ENCODE results near the gene TTC6.

TTC6 gene

GRCh38 chr14:37597914-37598746 is 2.7 kb downstream of the TTC6 start:
- TF ChIP-seq POU2F2 (IDR thresholded peaks at IDR 0.05; ENCODE audit: low read depth, low read length) (no peak), TAF1 (IDR thresholded peaks at IDR 0.05; ENCODE audit: low read depth, low read length) (no peak), SPI1 (IDR thresholded peaks at IDR 0.05; ENCODE audit: low read depth, low read length) (no peak), PAX5 (IDR thresholded peaks at IDR 0.05; ENCODE audit: insufficient read depth, low read length, severe bottlenecking) (no peak), POLR2A (IDR thresholded peaks at IDR 0.05; ENCODE audit: low read depth, low read length) (no peak), POLR2AphosphoS5 (IDR thresholded peaks at IDR 0.05; ENCODE audit: low read depth, low read length) (no peak)
- DNase-seq (ENCODE audit: insufficient read length, low spot score) (no peak), FAIRE-seq (no peak)

- DNase-seq (ENCODE audit: insufficient read length, low spot score) (no peak), FAIRE-seq (no peak)
- TF ChIP-seq SPI1 (IDR thresholded peaks at IDR 0.05; ENCODE audit: low read depth, low read length) (no peak), PAX5 (IDR thresholded peaks at IDR 0.05; ENCODE audit: insufficient read depth, low read length, severe bottlenecking) (no peak), POLR2A (IDR thresholded peaks at IDR 0.05; ENCODE audit: low read depth, low read length) (no peak), POLR2AphosphoS5 (IDR thresholded peaks at IDR 0.05; ENCODE audit: low read depth, low read length) (no peak), POU2F2 (IDR thresholded peaks at IDR 0.05; ENCODE audit: low read depth, low read length) (no peak)
These were observed 3.5 kb downstream of the TTC6 start for GRCh38 chr14:37598747-37599506.

- FAIRE-seq (no peak), DNase-seq (ENCODE audit: insufficient read length, low spot score) (no peak)
- TF ChIP-seq TAF1 (IDR thresholded peaks at IDR 0.05; ENCODE audit: low read depth, low read length): no peak
- no peak for TF ChIP-seq POLR2A (IDR thresholded peaks at IDR 0.05; ENCODE audit: low read depth, low read length)
- no peak for TF ChIP-seq SPI1 (IDR thresholded peaks at IDR 0.05; ENCODE audit: low read depth, low read length)
- no peak for TF ChIP-seq POU2F2 (IDR thresholded peaks at IDR 0.05; ENCODE audit: low read depth, low read length)
- TF ChIP-seq POLR2AphosphoS5 (IDR thresholded peaks at IDR 0.05; ENCODE audit: low read depth, low read length): no peak
- TF ChIP-seq PAX5 (IDR thresholded peaks at IDR 0.05; ENCODE audit: insufficient read depth, low read length, severe bottlenecking): no peak
These were observed 4.3 kb downstream of the TTC6 start for GRCh38 chr14:37599507-37600368.

- TF ChIP-seq PAX5 (IDR thresholded peaks at IDR 0.05; ENCODE audit: insufficient read depth, low read length, severe bottlenecking) (no peak), POLR2AphosphoS5 (IDR thresholded peaks at IDR 0.05; ENCODE audit: low read depth, low read length) (no peak), POU2F2 (IDR thresholded peaks at IDR 0.05; ENCODE audit: low read depth, low read length) (no peak), TAF1 (IDR thresholded peaks at IDR 0.05; ENCODE audit: low read depth, low read length) (no peak), POLR2A (IDR thresholded peaks at IDR 0.05; ENCODE audit: low read depth, low read length) (no peak), SPI1 (IDR thresholded peaks at IDR 0.05; ENCODE audit: low read depth, low read length) (no peak)
- DNase-seq (ENCODE audit: insufficient read length, low spot score) (no peak), FAIRE-seq (no peak)
These were observed 5.7 kb downstream of the TTC6 start for GRCh38 chr14:37600880-37601741.

DNA sequence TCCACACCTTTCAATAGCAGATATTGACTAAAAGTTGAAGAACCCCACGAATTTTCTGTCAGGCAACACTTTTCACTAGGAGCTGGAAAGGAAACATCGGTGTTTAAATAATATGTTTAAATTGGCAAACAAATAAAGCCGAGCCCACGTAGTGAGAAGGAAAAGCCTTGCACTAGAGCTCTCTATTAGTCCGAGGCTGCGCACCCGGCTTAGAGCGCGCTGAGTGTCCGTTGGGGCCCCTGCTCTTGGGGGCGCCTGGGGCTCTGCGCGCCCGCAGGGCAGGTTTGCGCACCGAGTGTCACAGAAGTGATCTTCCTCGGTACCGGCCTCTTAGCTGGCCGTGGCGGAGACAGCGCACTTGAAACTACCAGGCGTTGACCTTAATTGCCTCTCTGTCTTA is 6.4 kb downstream of the TTC6 start:
- DNase-seq (ENCODE audit: insufficient read length, low spot score): no peak
- FAIRE-seq: no peak
- TF ChIP-seq POLR2AphosphoS5 (IDR thresholded peaks at IDR 0.05; ENCODE audit: low read depth, low read length) (no peak), TAF1 (IDR thresholded peaks at IDR 0.05; ENCODE audit: low read depth, low read length) (no peak), POLR2A (IDR thresholded peaks at IDR 0.05; ENCODE audit: low read depth, low read length) (no peak), PAX5 (IDR thresholded peaks at IDR 0.05; ENCODE audit: insufficient read depth, low read length, severe bottlenecking) (no peak), POU2F2 (IDR thresholded peaks at IDR 0.05; ENCODE audit: low read depth, low read length) (no peak), SPI1 (IDR thresholded peaks at IDR 0.05; ENCODE audit: low read depth, low read length) (no peak)

GRCh38 chr14:37602605-37603453 is 7.4 kb downstream of the TTC6 start:
- no peak for DNase-seq (ENCODE audit: insufficient read length, low spot score)
- TF ChIP-seq POU2F2 (IDR thresholded peaks at IDR 0.05; ENCODE audit: low read depth, low read length): no peak
- no peak for TF ChIP-seq POLR2AphosphoS5 (IDR thresholded peaks at IDR 0.05; ENCODE audit: low read depth, low read length)
- TF ChIP-seq SPI1 (IDR thresholded peaks at IDR 0.05; ENCODE audit: low read depth, low read length): no peak
- no peak for TF ChIP-seq TAF1 (IDR thresholded peaks at IDR 0.05; ENCODE audit: low read depth, low read length)
- no peak for TF ChIP-seq POLR2A (IDR thresholded peaks at IDR 0.05; ENCODE audit: low read depth, low read length)
- no peak for TF ChIP-seq PAX5 (IDR thresholded peaks at IDR 0.05; ENCODE audit: insufficient read depth, low read length, severe bottlenecking)
- no peak for FAIRE-seq

DNA sequence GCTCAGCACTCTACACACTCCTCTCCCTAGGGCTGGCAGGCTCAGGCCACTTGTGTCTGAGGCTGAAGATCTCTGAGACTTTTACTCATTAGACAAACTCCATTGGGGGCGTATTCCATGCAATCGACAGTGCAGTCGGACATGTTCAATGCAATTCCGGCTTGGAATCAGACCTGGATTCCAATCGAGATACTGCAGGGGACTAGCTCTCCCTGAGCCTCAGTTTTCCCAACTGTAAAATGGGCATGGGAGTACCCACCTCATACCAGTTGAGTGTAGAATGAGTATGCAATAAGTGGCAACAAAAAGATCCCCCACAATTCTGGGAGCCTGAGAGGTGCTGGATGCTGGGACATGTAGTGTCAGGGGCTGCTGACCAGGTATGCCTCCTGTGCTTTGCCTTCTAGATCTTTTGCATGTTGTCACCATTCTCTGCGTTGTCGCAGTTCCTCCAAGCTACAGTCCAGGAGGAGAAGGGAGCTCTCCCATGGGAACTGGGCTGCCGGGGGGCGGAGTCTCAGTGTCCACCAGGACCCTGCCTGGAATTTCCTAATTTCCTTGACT is 8.3 kb downstream of the TTC6 start:
- no peak for FAIRE-seq
- TF ChIP-seq PAX5 (IDR thresholded peaks at IDR 0.05; ENCODE audit: insufficient read depth, low read length, severe bottlenecking) (no peak), TAF1 (IDR thresholded peaks at IDR 0.05; ENCODE audit: low read depth, low read length) (no peak), POLR2A (IDR thresholded peaks at IDR 0.05; ENCODE audit: low read depth, low read length) (no peak), POU2F2 (IDR thresholded peaks at IDR 0.05; ENCODE audit: low read depth, low read length) (no peak), SPI1 (IDR thresholded peaks at IDR 0.05; ENCODE audit: low read depth, low read length) (no peak), POLR2AphosphoS5 (IDR thresholded peaks at IDR 0.05; ENCODE audit: low read depth, low read length) (no peak)
- DNase-seq (ENCODE audit: insufficient read length, low spot score): no peak
